PC-9 (cell line): Measurements from ENCODE around the gene NFE2L2. TPM values are rescaled to one million over a fixed set of nuclear protein-coding genes. Genes with fewer than 3 reads are reported as not detected.

Experiments used
- BruUV-seq: library from RNA; stranded (reverse); fragments of 400-500 nt; replicated peaks from 2 replicates; lab custom pipeline; 2021; lab: Mats Ljungman, UMichigan
- CTCF ChIA-PET: fragments of 300-600 bp; sonication (Branson Sonifier 250); formaldehyde crosslinking; loops from one replicate; lab custom pipeline; 2022; ENCODE audit warnings: antibody characterized with exemption; lab: Charles Lee
- POLR2A ChIA-PET: fragments of 300-600 bp; sonication (Branson Sonifier 250); formaldehyde crosslinking; loops from one replicate; lab custom pipeline; 2022; ENCODE audit warnings: antibody characterized with exemption; ENCODE audit not compliant: unreplicated experiment; lab: Charles Lee
- DNase-seq, 2 experiments: peaks; one replicate each; pipeline versions ENCODE4 v3.0.0 to v3.0.0-alpha.2; 2015 to 2022; ENCODE audit warnings: mixed read lengths in 1 of 2
- H2AFZ ChIP-seq: fragments of 200-600 bp; sonication (generic); 2 replicates; pipeline ENCODE4 v1.8.1; 2017; ENCODE audit warnings: antibody characterized with exemption
- H3F3A ChIP-seq: fragments of 200-600 bp; sonication (generic); 2 replicates; pipeline ENCODE4 v1.8.1; 2017; ENCODE audit warnings: antibody characterized with exemption, mild to moderate bottlenecking, low read depth; ENCODE audit not compliant: insufficient read depth
- H3K27ac ChIP-seq: fragments of 200-600 bp; sonication (generic); 2 replicates; pipeline ENCODE4 v1.6.1; 2016; ENCODE audit warnings: mixed run types
- H3K27me3 ChIP-seq: fragments of 200-600 bp; sonication (generic); 2 replicates; pipeline ENCODE4 v1.6.1; 2016; ENCODE audit warnings: low read depth, mixed run types; ENCODE audit not compliant: insufficient read depth
- H3K36me3 ChIP-seq: fragments of 200-600 bp; sonication (generic); 2 replicates; pipeline ENCODE4 v1.6.1; 2016; ENCODE audit warnings: low read depth, mixed run types
- H3K4me1 ChIP-seq: fragments of 200-600 bp; sonication (generic); replicated peaks from 2 replicates; pipeline ENCODE4 v1.6.1; 2016; ENCODE audit warnings: mixed run types; ENCODE audit not compliant: insufficient read depth
- H3K4me2 ChIP-seq: fragments of 200-600 bp; sonication (generic); 2 replicates; pipeline ENCODE4 v1.6.1; 2017; ENCODE audit warnings: mixed run types
- H3K4me3 ChIP-seq: fragments of 200-600 bp; sonication (generic); 2 replicates; pipeline ENCODE4 v1.6.1; 2016; ENCODE audit warnings: mixed run types
- H3K79me2 ChIP-seq: fragments of 200-600 bp; sonication (generic); 2 replicates; pipeline ENCODE4 v1.6.1; 2017; ENCODE audit warnings: low read depth, mixed run types
- H3K9me2 ChIP-seq: fragments of 200-600 bp; sonication (generic); 2 replicates; pipeline ENCODE4 v1.8.1; 2017; ENCODE audit warnings: mild to moderate bottlenecking; ENCODE audit not compliant: insufficient read depth
- H3K9me3 ChIP-seq: fragments of 200-600 bp; sonication (generic); 2 replicates; pipeline ENCODE4 v1.8.1; 2016; ENCODE audit warnings: low read depth; ENCODE audit not compliant: insufficient read depth
- H4K20me1 ChIP-seq: fragments of 200-600 bp; sonication (generic); 2 replicates; pipeline ENCODE4 v1.8.1; 2017; ENCODE audit not compliant: insufficient read depth
- EZH2 ChIP-seq: fragments of 200-600 bp; sonication (generic); IDR thresholded peaks from 2 replicates; pipeline ENCODE4 v1.8.0; 2017; ENCODE audit warnings: antibody characterized with exemption, low read depth
- intact Hi-C: fragments of 100-400 bp; cut with micrococcal nuclease; formaldehyde crosslinking; loops from one replicate; pipeline ENCODE4 v1.10.0; 2022; ENCODE audit not compliant: unreplicated experiment
- total RNA-seq: library from RNA; stranded (reverse); gene quantifications from 2 replicates; pipeline ENCODE4 v1.2.3, GENCODE V29; 2021
- TF ChIP-seq, protein P1 (sequence below): fragments of 200-600 bp; sonication (generic); conservative IDR thresholded peaks from 2 replicates; pipeline ENCODE4 v1.6.1; 2017; ENCODE audit warnings: mixed run types, antibody characterized with exemption, mild to moderate bottlenecking, moderate library complexity

The NFE2L2 gene
- total RNA-seq, 1 experiment from 2014 or later = 138 TPM

DNA sequence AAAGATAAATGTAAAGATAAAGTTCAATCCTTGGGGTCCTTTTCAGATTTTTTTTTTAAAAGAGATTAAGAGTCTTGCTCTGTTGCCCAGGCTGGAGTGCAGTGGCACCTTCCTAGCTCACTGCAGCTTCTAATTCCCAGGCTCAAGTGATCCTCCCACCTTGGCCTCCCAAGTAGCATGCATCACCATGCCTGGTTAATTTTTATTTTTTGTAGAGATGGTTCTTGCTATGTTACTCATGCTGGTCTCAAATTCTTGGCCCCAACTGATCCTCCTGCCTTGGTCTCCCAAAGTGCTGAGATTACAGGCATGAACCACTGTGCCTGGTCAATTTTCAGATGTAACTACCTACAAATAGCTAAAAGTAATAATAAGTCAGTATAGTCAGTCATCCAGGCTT, 21.1 kb downstream of the NFE2L2 start:
- H3K27ac ChIP-seq = peak overlapping the region; percentile 97
- no peak for TF ChIP-seq EZH2
- TF ChIP-seq, protein P1, sequence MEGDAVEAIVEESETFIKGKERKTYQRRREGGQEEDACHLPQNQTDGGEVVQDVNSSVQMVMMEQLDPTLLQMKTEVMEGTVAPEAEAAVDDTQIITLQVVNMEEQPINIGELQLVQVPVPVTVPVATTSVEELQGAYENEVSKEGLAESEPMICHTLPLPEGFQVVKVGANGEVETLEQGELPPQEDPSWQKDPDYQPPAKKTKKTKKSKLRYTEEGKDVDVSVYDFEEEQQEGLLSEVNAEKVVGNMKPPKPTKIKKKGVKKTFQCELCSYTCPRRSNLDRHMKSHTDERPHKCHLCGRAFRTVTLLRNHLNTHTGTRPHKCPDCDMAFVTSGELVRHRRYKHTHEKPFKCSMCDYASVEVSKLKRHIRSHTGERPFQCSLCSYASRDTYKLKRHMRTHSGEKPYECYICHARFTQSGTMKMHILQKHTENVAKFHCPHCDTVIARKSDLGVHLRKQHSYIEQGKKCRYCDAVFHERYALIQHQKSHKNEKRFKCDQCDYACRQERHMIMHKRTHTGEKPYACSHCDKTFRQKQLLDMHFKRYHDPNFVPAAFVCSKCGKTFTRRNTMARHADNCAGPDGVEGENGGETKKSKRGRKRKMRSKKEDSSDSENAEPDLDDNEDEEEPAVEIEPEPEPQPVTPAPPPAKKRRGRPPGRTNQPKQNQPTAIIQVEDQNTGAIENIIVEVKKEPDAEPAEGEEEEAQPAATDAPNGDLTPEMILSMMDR = 0 out of 2 replicates have a peak, but pooled peaks have one; percentile 5
- peaks cover 8% of the 10 kb centered on the region; the same call in 1 of the 2 replicates for H4K20me1 ChIP-seq
- no TSS peak for BruUV-seq
- H3K9me3 ChIP-seq = no peaks in the 10 kb centered on the region
- ChIA-PET POLR2A (interaction anchor here (0.6 kb wide), 1 partner anchor 44 kb away, joined by 4 read pairs; no protein-coding TSS in a partner anchor), CTCF (interaction anchor here (0.7 kb wide), 2 partner anchors 74 to 224 kb away, joined by 4 read pairs; no protein-coding TSS in a partner anchor)
- peaks cover 33% of the 10 kb centered on the region for H3K36me3 ChIP-seq
- no peak for DNase-seq
- H3K4me3 ChIP-seq = peak overlapping the region; percentile 45; the same call in 1 of the 2 replicates
- intact Hi-C loops = loop anchor here (2.0 to 5.0 kb wide), 3 partner anchors 89 to 1311 kb away; no protein-coding TSS in a partner anchor
- H3F3A ChIP-seq = peaks cover 76% of the 10 kb centered on the region
- H2AFZ ChIP-seq = no peak overlapping the region
- H3K4me1 ChIP-seq = peaks cover 65% of the 10 kb centered on the region
- H3K9me2 ChIP-seq = no peaks in the 10 kb centered on the region
- H3K79me2 ChIP-seq = peaks cover 97% of the 10 kb centered on the region
- peak overlapping the region; percentile 77 for H3K4me2 ChIP-seq
- no peaks in the 10 kb centered on the region for H3K27me3 ChIP-seq

DNA sequence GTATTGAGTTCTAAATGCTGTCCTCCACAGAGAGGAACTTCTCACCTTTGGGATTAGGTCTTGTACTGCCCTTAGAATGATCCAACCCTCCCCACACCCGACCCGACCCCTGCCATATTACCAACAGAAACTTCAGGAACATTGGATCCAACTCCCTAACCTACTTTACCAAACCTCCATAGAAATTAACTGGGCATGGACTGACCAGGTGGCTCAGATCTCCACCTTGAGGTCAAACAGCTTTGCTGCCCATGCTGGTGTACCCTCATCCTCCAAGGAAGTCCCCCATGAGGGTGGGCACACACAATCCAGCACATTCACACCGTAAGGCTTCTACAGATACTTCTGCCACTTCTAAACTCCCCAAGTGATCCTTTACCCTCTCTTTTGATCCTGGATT, 21.5 kb downstream of the NFE2L2 start:
- no peaks in the 10 kb centered on the region for H3K9me2 ChIP-seq
- peaks cover 12% of the 10 kb centered on the region; the same call in 1 of the 2 replicates for H4K20me1 ChIP-seq
- no TSS peak for BruUV-seq
- TF ChIP-seq, protein P1 = 0 out of 2 replicates have a peak, but pooled peaks have one; percentile 15
- TF ChIP-seq EZH2 = no peak
- H3K4me1 ChIP-seq = peaks cover 65% of the 10 kb centered on the region
- H2AFZ ChIP-seq = no peak overlapping the region; the same call in 1 of the 2 replicates
- peak overlapping the region; percentile 97 for H3K27ac ChIP-seq
- intact Hi-C loops = loop anchor here (2.0 to 5.0 kb wide), 3 partner anchors 89 to 1311 kb away; no protein-coding TSS in a partner anchor
- H3K27me3 ChIP-seq = no peaks in the 10 kb centered on the region
- CTCF ChIA-PET = interaction anchor here (0.7 kb wide), 2 partner anchors 74 to 224 kb away, joined by 4 read pairs; no protein-coding TSS in a partner anchor
- no peak for DNase-seq
- peak overlapping the region; percentile 45 for H3K4me3 ChIP-seq
- peaks cover 37% of the 10 kb centered on the region for H3K36me3 ChIP-seq
- peaks cover 76% of the 10 kb centered on the region for H3F3A ChIP-seq
- H3K4me2 ChIP-seq = peak overlapping the region; percentile 77
- H3K79me2 ChIP-seq = peaks cover 97% of the 10 kb centered on the region
- H3K9me3 ChIP-seq = no peaks in the 10 kb centered on the region
- POLR2A ChIA-PET = no interaction called here

DNA sequence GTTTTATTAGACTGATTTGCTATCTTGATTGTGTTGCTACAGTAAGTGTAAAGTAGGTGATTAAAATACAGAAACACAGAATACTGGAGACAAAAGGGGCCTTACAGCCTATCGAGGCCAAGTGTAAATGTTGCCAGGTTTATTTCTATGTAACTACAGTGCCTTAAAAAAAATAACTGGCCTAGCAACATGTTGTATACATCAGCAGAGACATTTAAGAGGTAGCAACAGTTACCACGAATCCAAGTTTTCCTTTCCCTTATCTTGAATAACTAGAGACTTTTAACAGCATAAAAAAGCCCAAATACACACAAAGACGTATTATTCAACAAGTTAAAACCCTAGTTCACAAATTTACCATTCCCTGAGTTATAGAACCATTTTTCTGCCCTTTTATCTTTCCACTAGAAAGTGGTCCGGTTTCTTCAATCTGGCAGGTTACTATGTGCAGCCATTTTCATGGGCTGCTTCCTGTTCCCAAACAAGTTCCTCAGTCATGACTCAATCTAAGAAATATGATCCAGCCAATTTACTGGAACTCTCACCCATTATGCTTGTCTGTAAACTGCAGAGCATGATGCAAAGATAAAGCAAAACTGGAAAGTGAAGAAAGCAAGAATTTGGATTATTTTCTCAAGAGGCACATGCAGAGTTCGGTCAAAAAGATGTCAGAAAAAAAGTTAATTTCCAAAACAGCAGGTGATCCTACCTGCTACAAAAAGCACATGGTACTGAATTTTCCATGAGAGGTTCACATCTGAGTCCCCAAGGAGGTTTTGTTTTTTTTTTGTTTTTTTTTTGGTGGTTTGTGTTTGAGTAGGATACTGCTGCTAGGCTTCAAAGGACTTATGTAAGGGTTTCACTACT, 22.2 kb downstream of the NFE2L2 start:
- Histone ChIP-seq H3K4me3 (peak overlapping the region; percentile 45), H4K20me1 (peaks cover 19% of the 10 kb centered on the region), H3K4me2 (peak overlapping the region; percentile 77), H3K9me2 (no peaks in the 10 kb centered on the region), H3K27me3 (no peaks in the 10 kb centered on the region), H2AFZ (peak overlapping the region; percentile 10; the same call in 1 of the 2 replicates), H3F3A (peaks cover 77% of the 10 kb centered on the region), H3K36me3 (peaks cover 44% of the 10 kb centered on the region), H3K27ac (peak overlapping the region; percentile 97), H3K4me1 (peaks cover 65% of the 10 kb centered on the region), H3K9me3 (no peaks in the 10 kb centered on the region), H3K79me2 (peaks cover 97% of the 10 kb centered on the region)
- TF ChIP-seq, protein P1 = no peak
- TF ChIP-seq EZH2 = no peak
- peak; percentile 56 to 99 for DNase-seq
- ChIA-PET POLR2A (no interaction called here), CTCF (no interaction called here)
- intact Hi-C loops = loop anchor here (1.0 to 5.0 kb wide), 6 partner anchors 21 to 1310 kb away; partner anchors contain the start of gene HNRNPA3
- no TSS peak for BruUV-seq
